KG1 (cell line): ENCODE data around the gene TAAR9.

Source experiments
- DNase-seq: peaks from one replicate; lab custom pipeline; 2025; lab: John Stamatoyannopoulos, UW

The TAAR9 gene, protein sequence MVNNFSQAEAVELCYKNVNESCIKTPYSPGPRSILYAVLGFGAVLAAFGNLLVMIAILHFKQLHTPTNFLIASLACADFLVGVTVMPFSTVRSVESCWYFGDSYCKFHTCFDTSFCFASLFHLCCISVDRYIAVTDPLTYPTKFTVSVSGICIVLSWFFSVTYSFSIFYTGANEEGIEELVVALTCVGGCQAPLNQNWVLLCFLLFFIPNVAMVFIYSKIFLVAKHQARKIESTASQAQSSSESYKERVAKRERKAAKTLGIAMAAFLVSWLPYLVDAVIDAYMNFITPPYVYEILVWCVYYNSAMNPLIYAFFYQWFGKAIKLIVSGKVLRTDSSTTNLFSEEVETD

DNA sequence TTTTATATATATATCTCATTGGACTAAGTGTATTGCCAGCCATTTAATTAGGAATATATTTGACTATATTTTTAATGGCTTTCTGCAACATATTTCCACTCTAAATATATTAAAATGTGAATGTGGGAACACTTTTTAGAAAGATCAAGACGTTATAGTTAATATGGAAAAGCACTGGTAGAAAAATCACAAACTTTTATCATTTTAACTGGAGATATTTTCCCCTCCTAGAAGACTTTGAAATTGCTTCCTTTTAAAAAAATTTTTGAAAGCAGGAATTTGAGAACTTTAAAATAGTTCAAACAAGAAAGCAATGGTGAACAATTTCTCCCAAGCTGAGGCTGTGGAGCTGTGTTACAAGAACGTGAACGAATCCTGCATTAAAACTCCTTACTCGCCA, at the start of gene TAAR9:
Gene TAAR9, plus strand, starts transcription at position 301 of the 400 bp plus-strand sequence. Its CDS starts 13 bp downstream, at position 314.
- DNase-seq: no peak

DNA sequence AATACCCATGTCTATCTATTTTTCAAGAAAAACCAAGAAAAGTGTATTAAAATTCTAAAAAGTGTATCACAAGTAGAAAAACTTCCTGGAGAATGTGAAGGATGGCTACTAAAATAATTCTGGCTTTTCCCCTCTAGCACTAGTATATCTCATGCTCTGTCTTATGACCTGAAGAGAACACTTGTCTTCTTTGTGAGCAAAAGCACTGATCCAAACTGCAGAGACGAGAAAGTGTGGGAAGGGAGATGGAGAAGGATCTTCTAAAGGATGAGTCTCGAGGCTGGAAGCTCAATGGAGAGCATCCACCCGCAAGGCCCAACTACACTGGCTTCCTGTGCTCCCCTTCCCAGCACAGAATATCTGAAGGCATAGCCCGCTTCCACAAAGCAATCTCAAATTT, 48.7 kb upstream of the TAAR9 start:
- DNase-seq: no peak

DNA sequence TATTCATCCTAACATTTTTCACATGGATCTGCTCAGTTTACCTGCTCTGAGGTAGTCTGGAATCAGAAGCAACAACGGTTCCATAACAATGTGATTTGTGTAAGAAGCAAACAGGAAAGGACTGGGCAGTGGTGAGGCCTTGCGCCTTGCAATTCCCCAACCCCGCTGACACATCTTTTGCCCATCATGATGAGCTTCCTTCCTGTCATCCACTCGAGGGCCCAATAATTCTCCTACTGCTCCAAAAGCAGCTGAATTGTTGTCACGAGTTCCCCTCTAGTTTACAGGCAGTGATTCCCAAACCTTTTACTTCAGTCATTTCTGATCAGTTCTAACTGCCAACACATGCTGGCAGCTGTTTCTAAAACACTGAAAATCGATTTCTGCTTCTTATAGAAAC, 48.1 kb upstream of the TAAR9 start:
- no peak for DNase-seq

DNA sequence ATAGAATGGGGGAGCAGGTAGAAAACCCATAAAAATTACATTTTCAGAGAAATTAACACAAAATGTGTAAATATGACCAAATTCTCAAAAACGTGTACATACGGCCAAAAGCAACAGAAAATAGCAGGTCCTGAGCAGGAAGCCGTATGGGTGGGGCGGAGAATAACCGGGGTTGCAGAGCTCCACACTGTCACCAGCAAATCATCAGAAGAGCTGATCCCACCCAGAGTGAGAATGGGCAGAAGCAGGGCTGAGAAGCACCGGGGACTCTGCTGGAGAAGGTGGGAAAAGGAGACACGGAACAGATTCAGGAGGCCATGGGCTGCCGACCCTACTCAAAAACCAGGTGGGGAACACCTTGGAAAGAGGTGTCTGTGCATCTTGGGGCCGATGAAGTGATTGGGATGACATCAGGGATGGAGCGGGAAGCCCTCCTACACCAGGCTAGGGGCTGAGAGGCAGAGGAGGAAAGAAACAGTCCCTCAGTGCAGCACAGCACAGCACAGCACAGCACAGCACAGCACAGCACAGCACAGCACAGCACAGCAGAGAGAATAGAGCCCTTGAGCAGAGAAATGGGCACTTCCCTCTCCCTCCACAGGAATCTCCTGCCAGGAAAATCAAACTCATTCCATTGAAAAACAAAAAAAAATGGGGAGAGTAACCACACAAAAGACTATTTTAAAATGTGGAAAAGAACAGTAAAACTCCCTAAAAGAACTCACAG, 47.4 kb upstream of the TAAR9 start:
- no peak for DNase-seq

DNA sequence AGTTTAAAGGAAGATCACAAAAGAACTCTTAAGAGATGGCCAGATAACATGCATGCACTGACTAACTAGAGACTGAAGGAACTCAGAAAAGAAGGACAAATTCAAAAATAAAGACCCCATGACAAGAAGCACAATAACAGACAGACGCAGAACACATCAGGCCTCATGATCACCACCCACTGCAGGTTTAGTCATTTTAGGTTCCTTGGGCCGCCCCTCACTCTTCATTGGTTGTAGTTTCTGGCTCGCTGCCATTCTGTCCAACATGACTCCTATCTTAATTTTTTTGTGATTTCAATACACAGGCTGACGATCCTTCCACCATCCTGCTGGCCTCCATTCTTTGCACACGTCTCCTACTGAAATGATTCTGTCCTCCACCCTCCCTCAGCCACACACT, 46.8 kb upstream of the TAAR9 start:
- no peak for DNase-seq

DNA sequence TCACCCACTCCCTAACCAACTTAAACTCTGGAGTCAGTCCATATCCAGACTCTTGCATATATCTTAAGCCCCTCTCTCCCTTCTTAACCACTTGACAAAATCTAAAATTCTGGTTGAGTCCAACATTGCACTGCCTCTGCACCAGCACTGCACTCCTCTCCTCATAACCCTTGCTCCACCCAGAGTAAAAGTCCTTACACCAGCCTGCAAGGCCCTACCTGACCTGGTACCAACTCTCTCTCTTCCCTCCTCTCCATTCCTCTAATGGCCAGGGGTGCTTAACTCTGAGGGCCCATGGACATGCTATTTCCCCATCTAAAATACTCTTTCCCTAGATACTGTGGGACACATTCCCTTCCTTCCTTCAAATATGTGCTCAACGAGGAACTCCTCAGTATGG, 46.2 kb upstream of the TAAR9 start:
- no peak for DNase-seq

DNA sequence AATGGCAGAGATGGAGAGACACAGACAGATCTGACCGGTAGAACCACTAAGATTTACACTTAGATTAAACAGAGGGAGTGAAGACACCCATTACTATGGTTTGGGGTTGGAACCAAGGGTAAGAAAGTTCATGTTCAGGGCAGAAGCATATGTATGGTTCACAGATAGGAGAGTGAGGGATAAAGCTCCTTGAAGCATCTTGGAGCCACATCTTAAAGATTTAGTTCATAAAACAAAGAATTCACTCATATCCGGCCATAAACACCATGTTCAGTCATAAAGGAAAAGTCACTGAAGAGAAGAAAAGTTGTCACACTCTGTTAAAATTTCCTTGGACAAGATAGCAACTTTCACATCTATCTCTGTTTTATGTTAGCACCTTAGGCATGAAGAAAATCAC, 43.1 kb upstream of the TAAR9 start:
- no peak for DNase-seq

DNA sequence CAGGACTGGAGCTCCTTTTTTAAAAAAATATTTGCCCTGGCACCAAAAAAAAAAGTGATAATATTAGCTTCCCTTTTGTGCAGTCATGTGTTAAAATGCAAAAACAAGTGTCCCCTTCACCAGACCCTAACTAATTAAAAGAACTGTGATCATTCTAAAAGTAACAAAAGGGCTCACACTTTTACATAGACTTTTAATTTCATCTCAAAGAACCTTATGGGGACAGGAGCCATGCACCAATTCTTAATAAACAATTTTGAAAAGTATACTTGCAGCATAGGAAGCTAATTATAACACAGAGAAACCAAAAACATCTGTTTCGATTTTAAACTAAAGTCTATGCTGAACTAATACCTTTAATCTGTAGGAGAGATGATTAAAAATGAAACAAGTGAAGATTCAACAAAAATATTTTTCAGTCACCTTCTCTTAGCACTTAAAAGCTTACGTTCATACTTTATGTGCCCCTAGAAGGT, 42.4 kb upstream of the TAAR9 start:
- DNase-seq: no peak

DNA sequence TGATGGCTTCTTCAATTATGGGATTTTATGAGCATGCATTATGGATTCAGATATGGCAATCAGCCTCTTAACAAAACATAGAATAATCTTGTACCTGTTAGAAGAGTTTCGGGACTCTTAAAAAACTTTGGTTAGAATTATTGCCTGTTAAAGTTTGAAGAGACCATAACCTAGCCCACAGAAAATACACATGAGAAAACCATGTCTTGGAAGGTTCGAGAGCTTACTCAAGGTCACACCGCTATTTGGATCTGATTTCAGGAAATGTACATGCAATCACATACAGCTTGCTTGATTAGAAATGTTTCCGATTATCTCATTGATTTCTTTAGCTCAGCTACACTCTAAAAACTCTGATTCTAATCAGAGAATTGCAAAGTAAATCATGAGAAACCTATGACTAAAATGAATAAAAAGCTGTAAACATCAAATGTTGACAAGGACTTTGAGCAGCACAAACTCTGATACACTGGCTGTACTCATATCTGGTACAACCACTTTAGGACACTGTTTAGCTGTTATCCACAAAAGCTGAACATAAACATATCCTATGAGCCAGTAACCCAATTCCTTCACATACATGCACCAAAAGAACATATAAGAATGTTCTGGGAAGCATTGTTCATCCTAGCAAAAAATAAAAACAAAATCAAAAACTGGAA, 41.4 kb upstream of the TAAR9 start:
- no peak for DNase-seq

DNA sequence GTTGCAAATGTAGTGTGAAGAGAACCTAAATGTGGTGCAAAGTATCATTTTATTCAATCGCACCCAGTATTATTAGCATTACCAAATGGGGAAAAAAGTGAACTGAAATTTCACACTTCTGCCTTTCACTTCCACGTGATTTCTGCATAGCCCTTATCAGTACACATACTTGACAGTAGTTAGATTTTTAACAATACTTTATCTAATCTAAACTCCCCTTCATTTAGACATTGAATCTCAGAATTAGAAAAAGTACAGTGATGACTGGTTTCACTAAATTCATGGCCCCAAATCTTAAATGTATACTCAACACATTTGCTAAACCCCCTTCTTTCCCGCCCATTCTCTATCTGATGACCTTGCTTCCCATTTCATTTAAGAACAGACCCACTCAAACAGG, 39.4 kb upstream of the TAAR9 start:
- DNase-seq: no peak

DNA sequence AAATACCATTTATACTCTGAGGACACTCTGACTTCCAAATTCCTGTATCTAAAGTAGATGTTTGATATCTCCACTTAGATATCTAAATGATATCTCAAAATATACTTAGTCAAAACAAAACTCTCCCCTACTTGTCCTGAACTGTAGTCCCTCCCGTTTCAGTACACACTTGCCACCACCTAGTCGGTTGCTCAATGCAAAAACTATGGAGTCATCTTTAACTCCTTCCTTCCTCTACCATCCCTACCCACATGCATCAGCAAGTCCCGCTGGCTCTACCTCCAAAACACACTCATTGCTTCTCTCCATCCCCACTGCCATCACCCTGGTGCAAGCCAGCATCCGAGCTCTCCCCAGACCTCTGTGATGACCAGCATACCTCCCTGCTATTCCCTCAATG, 38.3 kb upstream of the TAAR9 start:
- no peak for DNase-seq

DNA sequence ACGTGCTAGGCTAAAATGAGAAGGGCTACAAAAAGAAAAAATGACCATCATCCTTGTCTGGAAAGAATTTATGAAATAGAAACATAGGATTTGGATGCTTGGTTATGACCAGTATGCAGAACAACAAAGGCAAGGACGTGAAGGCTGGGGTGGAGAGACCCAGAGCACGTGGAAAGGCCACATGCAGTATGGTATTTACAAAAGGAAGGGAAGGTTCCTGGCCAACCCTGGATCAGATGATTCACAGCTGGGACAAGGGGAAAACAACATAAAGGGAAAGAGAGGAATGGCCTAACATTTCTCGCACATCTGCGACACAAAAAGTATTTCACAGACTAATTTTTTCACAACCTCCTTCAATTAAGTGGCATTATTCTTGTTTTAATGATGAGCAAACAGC, 33.3 kb upstream of the TAAR9 start:
- DNase-seq: no peak

DNA sequence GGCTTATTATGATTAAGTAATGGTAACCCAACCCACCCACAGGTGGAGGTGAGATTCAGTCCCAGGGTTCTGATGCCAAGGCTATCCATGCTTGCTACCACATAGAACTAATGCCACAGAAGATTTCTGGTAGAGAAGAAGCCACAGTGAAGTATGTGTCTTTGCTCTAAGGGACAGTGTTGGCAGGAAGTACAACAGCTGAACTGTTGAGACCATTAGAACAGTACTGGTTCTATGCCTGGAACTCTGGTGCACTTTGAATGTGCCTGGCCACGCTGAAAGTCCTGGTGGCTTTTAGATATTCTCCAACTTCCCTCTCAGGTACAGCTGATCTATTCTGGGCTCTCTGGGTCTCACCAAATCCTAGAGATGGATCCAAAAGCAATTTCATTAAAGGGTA, 32.9 kb upstream of the TAAR9 start:
- no peak for DNase-seq

DNA sequence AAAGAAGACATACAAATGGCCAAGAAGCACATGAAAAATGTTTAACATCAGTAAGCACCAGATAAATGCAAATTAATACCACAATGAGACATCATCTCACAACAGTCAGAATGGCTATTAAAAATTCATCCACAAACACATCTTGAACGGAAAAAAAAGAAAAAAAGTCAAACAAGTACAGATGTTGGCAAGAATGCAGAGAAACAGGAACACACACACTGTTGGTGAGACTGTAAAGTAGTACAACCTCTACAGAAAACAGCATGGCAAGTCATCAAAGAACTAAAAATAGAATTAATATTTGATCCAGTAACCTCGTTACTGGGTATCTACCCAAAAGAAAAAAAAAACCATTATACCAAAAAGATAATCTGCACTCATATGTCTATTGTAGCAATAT, 31.6 kb upstream of the TAAR9 start:
- DNase-seq: no peak

DNA sequence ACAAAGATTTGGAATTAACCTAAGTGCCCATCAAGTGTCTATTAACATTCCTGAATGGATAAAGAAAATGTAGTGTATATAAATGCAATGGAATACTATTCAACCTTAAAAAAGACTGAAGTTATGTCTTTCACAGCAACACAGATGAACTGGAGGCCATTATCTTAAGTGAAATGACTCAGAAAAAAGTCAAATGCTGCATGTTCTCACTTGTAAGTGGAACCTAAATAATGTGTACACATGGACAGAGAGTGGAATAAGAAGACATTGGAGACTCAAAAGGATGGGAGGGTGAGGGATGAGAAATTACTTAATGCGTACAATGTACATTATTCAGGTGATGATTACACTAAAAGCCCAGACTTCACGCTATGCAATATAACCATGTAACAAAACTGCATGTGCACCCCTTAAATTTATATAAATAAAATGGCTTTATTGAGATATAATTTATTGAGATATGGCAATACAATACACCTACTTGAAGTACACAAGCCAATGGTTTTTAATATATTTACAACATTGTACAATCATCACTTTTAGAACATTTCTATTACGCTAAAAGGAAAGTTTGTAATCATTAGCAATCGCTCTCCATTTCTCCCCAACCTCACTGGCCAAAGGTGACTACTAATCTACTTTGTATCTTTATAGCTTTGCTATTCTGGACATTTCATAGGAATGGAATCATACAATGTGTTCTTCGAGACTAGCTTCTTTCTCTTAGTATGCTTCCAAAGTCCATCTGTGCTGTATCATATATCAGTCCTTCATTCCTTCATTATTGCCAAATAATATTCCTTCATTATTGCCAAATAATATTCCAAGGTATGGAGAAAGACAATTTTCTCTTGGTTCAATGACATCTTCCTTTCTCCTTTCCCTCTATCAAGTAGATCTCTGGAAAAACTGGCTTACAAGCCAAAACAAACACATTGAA, 30.9 kb upstream of the TAAR9 start:
- no peak for DNase-seq

DNA sequence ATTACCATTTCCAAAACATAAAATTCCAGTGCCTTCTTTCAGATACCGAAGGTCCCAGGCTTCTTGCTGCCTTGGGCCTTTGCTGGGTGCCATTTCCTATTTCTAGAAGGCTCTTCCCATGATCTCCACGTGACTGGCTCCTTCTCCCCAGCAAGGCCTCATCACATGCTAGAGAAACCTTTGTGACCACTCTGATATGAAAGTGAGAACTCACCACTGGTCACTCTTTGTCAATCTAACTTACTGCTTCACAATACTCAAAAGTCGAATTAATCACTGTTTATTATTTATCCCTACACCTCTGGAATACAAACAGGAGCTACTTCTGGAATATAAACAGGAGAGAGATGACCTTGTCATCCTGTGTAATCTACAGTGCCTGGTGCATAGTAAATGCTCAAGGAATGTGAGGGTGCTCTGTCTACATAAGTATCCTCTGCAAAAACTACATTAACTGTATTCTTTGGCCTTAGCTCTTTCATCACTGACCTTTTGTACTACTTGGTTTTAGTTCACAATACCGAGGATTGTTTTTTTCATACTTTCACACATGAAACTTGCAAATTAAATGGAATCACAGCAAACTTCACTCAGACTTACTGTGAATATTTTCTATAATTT, 26.8 kb upstream of the TAAR9 start:
- DNase-seq: no peak

DNA sequence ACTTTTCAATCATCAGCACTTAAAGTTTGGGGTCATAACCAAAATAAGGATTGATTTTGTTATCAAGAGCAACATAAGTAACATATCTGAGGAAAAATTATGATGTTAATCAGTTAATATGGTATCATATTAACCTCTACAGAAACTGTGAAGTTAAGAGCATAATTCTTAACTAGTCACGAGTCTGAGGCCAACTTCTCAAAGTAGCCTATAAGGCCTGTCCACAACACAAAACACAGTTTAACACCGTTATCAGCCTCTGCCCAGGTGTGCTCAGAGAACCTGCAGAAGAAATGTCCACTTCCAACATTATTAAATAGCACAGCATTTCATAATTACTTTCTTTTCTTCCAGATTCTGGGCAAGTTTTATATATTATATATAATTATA, 26.3 kb upstream of the TAAR9 start:
- DNase-seq: no peak

DNA sequence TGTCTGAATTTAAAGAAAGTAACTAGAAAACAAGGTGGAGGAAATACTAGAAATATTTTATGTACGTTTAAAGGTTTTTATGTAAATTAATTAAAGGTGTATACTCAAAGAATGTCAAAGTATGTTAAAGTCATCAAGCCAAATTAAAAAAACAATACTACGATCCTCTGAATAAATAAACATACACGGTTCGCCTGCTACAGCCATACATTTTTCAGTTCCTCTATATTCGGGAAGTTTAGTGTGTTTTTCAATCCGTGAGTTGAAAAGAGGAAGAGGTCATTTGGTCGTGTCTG, 25.8 kb upstream of the TAAR9 start:
- DNase-seq: no peak

DNA sequence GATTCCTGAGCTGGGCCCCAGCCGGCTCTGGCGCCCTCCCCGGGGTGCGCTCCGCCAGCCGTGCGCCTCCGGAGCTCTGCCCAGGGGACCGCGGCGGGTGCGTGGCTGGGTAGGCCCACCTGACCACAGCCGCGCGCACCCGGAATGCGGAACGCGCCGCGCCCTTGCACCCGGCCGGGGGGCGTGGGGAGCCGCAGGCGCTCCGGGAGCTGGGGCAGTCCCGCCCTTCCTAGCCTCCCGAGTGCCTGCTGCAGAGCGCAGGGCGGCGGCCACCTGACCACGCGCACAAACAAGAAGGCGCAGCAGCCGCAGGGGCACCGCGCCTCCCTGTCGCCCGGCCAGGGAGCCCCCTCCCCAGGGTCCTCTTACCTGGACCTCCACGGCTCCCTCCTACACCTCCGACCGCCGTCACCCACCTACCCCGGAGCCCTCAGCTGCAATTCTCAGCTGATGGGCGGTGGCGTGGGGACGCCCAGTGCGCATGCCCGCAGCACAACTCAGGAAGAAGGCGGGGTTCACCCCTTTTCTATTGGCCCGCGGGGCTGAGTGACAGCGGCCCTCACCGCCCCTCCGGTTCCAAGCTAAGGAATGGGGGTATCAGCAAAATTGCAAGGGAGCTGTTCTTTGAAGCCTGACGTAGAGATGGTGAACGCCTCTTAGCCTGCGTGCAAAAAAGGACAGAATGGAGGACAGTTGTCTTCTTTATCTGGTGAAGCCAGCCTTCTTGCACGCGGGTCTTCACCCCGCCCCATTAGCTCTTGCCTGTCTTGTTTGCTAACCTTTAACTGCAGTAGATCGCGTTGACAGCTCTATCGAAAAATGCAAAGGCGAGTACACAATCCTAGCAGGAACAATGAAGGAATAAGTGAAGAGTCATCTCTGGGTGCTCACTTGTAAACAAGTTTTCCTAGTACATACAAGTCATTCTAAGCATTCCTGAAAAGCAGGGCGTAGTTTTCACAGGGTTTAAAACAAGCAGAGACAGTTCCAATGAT, 25.1 kb upstream of the TAAR9 start, which contains the start of gene STX7:
Gene STX7, minus strand, starts transcription at position 479 of the 995 bp plus-strand sequence. CDS start 9,586 bp downstream, outside the sequence.
- DNase-seq: peak; percentile 79

DNA sequence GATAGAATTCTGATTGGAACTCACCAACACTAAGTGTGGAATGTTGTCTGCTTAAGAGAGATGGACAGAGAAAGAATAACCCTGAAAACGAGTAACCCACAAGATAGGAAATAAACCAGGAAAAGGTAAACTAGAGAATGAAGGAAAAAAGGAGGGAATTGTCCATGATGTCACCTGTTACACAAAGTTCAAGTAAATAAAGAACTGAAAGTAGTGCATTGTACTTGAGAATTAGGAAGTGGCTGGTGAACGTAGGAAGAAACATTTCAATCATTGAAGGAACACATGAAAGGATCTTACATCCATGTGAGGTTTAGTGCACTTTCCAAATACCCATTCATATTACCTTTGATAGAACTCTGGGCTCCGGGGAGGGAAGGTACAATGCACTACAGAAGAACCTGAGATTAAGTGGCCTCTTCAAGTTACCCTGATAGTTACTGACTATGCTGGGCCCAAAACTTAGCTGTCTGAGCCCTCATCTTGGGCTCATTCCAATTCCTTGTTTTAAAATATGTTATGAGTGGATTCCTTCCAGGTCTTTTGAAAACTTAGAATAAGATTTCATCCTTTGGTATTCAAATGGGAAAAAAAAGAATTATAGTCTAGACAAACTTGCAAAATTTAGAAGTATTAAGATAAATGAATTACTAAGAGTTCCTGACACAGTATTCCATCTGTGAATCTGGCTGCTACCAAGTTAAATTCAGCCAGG, 24.1 kb upstream of the TAAR9 start:
- DNase-seq: no peak
